H1 (cell line): Measurements from ENCODE around the gene ELL2. TPM values are rescaled to one million over a fixed set of nuclear protein-coding genes. Genes with fewer than 3 reads are reported as not detected.

ENCODE experiments used
- CTCF ChIA-PET: fragments of 300-600 bp; sonication (Branson Sonifier 250); formaldehyde crosslinking; loops from one replicate; lab custom pipeline; 2021; ENCODE audit not compliant: partially characterized antibody; lab: Charles Lee
- POLR2A ChIA-PET: fragments of 300-600 bp; sonication (Branson Sonifier 250); formaldehyde crosslinking; loops from one replicate; lab custom pipeline; 2021; ENCODE audit warnings: inconsistent platforms; ENCODE audit not compliant: partially characterized antibody; lab: Charles Lee
- DNase-seq, 2 experiments: peaks; one replicate each; pipeline versions ENCODE4 v3.0.0 to v3.0.0-alpha.2; 2010 to 2022; ENCODE audit warnings: low spot score in 2 of 2, low read depth in 1 of 2, mixed read lengths in 1 of 2
- FAIRE-seq: peaks from 2 replicates; lab custom pipeline; 2011; peaks lifted over from hg19 to GRCh38; lab: Jason Lieb, UNC
- H2AFZ ChIP-seq: 2 replicates; pipeline ENCODE4 v1.8.1; 2012; ENCODE audit warnings: low read length, inconsistent platforms
- H2AK5ac ChIP-seq: 2 replicates; pipeline ENCODE4 v1.6.1; 2013; ENCODE audit warnings: low read depth, low read length
- H2BK120ac ChIP-seq: replicated peaks from 2 replicates; pipeline ENCODE3; 2013; ENCODE audit warnings: low read depth, low read length, inconsistent platforms
- H2BK12ac ChIP-seq: 2 replicates; pipeline ENCODE4 v1.6.1; 2013; ENCODE audit warnings: low read depth, low read length
- H2BK15ac ChIP-seq: 2 replicates; pipeline ENCODE4 v1.6.1; 2013; ENCODE audit warnings: low read length
- H2BK20ac ChIP-seq: 2 replicates; pipeline ENCODE4 v1.6.1; 2013; ENCODE audit warnings: low read length
- H2BK5ac ChIP-seq: 2 replicates; pipeline ENCODE4 v1.6.1; 2013; ENCODE audit warnings: low read depth, low read length
- H3K14ac ChIP-seq: 2 replicates; pipeline ENCODE4 v1.6.1; 2013; ENCODE audit warnings: inconsistent platforms; ENCODE audit not compliant: insufficient read length
- H3K18ac ChIP-seq: 2 replicates; pipeline ENCODE4 v1.6.1; 2013; ENCODE audit warnings: low read length; ENCODE audit errors: extremely low read depth
- H3K23ac ChIP-seq: 2 replicates; pipeline ENCODE4 v1.6.1; 2013; ENCODE audit warnings: inconsistent platforms; ENCODE audit not compliant: insufficient read length
- H3K23me2 ChIP-seq: 2 replicates; pipeline ENCODE4 v1.6.1; 2013; ENCODE audit warnings: low read depth, low read length
- H3K27ac ChIP-seq: 2 replicates; pipeline ENCODE4 v1.6.1; 2011; ENCODE audit warnings: low read depth, low read length, inconsistent platforms
- H3K27me3 ChIP-seq, 4 experiments: replicated peaks in 1 of 4; 1 replicate in 1 of 4; 2 replicates in 3 of 4; pipeline versions ENCODE4 v1.6.1 to v1.8.1; 2011 to 2013; ENCODE audit warnings: low read length in 3 of 4, mild to moderate bottlenecking in 3 of 4, inconsistent platforms in 2 of 4, mixed read lengths in 2 of 4, moderate library complexity in 1 of 4; ENCODE audit not compliant: control insufficient read depth in 3 of 4, insufficient read depth in 3 of 4; ENCODE audit errors: extremely low read depth in 1 of 4
- H3K36me3 ChIP-seq, 4 experiments: 2 replicates each; pipeline versions ENCODE4 v1.6.1 to v1.8.1; 2011 to 2013; ENCODE audit warnings: mild to moderate bottlenecking in 4 of 4, low read length in 3 of 4, moderate library complexity in 2 of 4, control low read depth in 1 of 4, inconsistent platforms in 1 of 4; ENCODE audit not compliant: insufficient read depth in 4 of 4, control insufficient read depth in 2 of 4
- H3K4ac ChIP-seq: replicated peaks from 2 replicates; pipeline ENCODE3; 2013; ENCODE audit warnings: low read length, low read depth, mixed read lengths, inconsistent platforms; ENCODE audit not compliant: insufficient read length
- H3K4me1 ChIP-seq, 4 experiments: replicated peaks in 1 of 4; 1 replicate in 1 of 4; 2 replicates in 3 of 4; pipeline versions ENCODE4 v1.6.1 to v1.8.1; 2011 to 2013; ENCODE audit warnings: low read length in 3 of 4, inconsistent platforms in 2 of 4, mixed read lengths in 1 of 4; ENCODE audit not compliant: insufficient read depth in 4 of 4, control insufficient read depth in 3 of 4
- H3K4me2 ChIP-seq, 2 experiments: 2 replicates each; pipeline versions ENCODE4 v1.6.1 to v1.8.1; 2011 to 2013; ENCODE audit warnings: low read depth in 2 of 2, low read length in 2 of 2, control low read depth in 1 of 2, inconsistent platforms in 1 of 2, mild to moderate bottlenecking in 1 of 2; ENCODE audit not compliant: insufficient read depth in 1 of 2
- H3K4me3 ChIP-seq, 4 experiments: fragments of 200-600, 300-600 bp in 1 of 4; sonication (generic), shearing (Covaris generic), sonication (Bioruptor Twin) in 1 of 4; 2 replicates each; pipeline versions ENCODE4 v1.5.1 to v1.8.1; 2011 to 2016; ENCODE audit warnings: low read length in 4 of 4, low read depth in 3 of 4, control low read depth in 2 of 4, inconsistent platforms in 2 of 4, mild to moderate bottlenecking in 2 of 4, mixed read lengths in 1 of 4, moderate library complexity in 1 of 4; ENCODE audit not compliant: insufficient read depth in 2 of 4; ENCODE audit errors: extremely low read depth in 1 of 4
- H3K56ac ChIP-seq: replicated peaks from 2 replicates; pipeline ENCODE3; 2013; ENCODE audit warnings: low read depth, mild to moderate bottlenecking, mixed read lengths, low read length, inconsistent platforms; ENCODE audit not compliant: insufficient read length
- H3K79me1 ChIP-seq: 2 replicates; pipeline ENCODE4 v1.6.1; 2013; ENCODE audit warnings: low read depth, low read length, control low read depth
- H3K79me2 ChIP-seq, 2 experiments: 2 replicates each; pipeline versions ENCODE4 v1.6.1 to v1.8.1; 2012 to 2013; ENCODE audit warnings: low read length in 2 of 2, mild to moderate bottlenecking in 2 of 2, inconsistent platforms in 1 of 2; ENCODE audit not compliant: insufficient read depth in 2 of 2, control insufficient read depth in 1 of 2
- H3K9ac ChIP-seq, 4 experiments: replicated peaks in 1 of 4; 1 replicate in 1 of 4; 2 replicates in 3 of 4; pipeline versions ENCODE4 v1.6.1 to v1.8.1; 2011 to 2013; ENCODE audit warnings: low read depth in 3 of 4, low read length in 3 of 4, control low read depth in 2 of 4, mild to moderate bottlenecking in 2 of 4, moderate library complexity in 2 of 4, inconsistent platforms in 1 of 4; ENCODE audit errors: extremely low read depth in 1 of 4
- H3K9me3 ChIP-seq, 2 experiments: 2 replicates each; pipeline versions ENCODE4 v1.6.1 to v1.8.1; 2012 to 2013; ENCODE audit warnings: mild to moderate bottlenecking in 2 of 2, moderate library complexity in 2 of 2, control low read depth in 1 of 2, inconsistent platforms in 1 of 2, low read depth in 1 of 2, low read length in 1 of 2, mixed read lengths in 1 of 2; ENCODE audit not compliant: insufficient read depth in 2 of 2
- H4K20me1 ChIP-seq, 2 experiments: replicated peaks in 1 of 2; 2 replicates each; pipeline versions ENCODE3 to v1.8.1; 2011 to 2013; ENCODE audit warnings: inconsistent platforms in 2 of 2, low read length in 2 of 2, mild to moderate bottlenecking in 1 of 2; ENCODE audit not compliant: insufficient read depth in 2 of 2, control insufficient read depth in 1 of 2
- H4K5ac ChIP-seq: 2 replicates; pipeline ENCODE4 v1.6.1; 2013; ENCODE audit warnings: low read length, low read depth, mixed read lengths, inconsistent platforms; ENCODE audit not compliant: insufficient read length
- H4K8ac ChIP-seq: 2 replicates; pipeline ENCODE4 v1.8.0; 2013; ENCODE audit warnings: mild to moderate bottlenecking, moderate library complexity, low read length, inconsistent platforms; ENCODE audit not compliant: insufficient read depth; ENCODE audit errors: extremely low read depth
- H4K91ac ChIP-seq: replicated peaks from 2 replicates; pipeline ENCODE3; 2013; ENCODE audit warnings: low read length, mixed read lengths, inconsistent platforms; ENCODE audit not compliant: insufficient read length
- BCL11A ChIP-seq, 2 experiments: IDR thresholded peaks; one replicate each; pipeline ENCODE4 v1.6.1; 2011; ENCODE audit warnings: low read depth in 2 of 2, low read length in 2 of 2, mild to moderate bottlenecking in 2 of 2
- CREB1 ChIP-seq: IDR thresholded peaks from 2 replicates; pipeline ENCODE4 v1.6.1; 2012; ENCODE audit warnings: inconsistent platforms
- EZH2 ChIP-seq: fragments of 200-600 bp; sonication (generic); IDR thresholded peaks from 2 replicates; pipeline ENCODE4 v1.7.1; 2012; ENCODE audit warnings: low read depth, mild to moderate bottlenecking, moderate library complexity, low read length, inconsistent platforms; ENCODE audit not compliant: severe bottlenecking
- GABPA ChIP-seq: IDR thresholded peaks from 2 replicates; pipeline ENCODE4 v1.6.1; 2011; ENCODE audit warnings: mild to moderate bottlenecking, low read length, moderate library complexity, borderline replicate concordance; ENCODE audit not compliant: insufficient read depth
- RBBP5 ChIP-seq: IDR thresholded peaks from 2 replicates; pipeline ENCODE4 v1.7.1; 2012; ENCODE audit warnings: low read depth, mild to moderate bottlenecking, inconsistent platforms, low read length, moderate library complexity, borderline replicate concordance
- SAP30 ChIP-seq: fragments of 300-600 bp; sonication (generic); IDR thresholded peaks from 2 replicates; pipeline ENCODE4 v1.7.1; 2012; ENCODE audit warnings: low read length, moderate library complexity, mild to moderate bottlenecking, inconsistent platforms; ENCODE audit not compliant: insufficient read depth, insufficient replicate concordance
- SIRT6 ChIP-seq: IDR thresholded peaks from one replicate; pipeline ENCODE4 v1.7.1; 2012; ENCODE audit warnings: low read length, inconsistent platforms
- SP2 ChIP-seq: IDR thresholded peaks from 2 replicates; pipeline ENCODE4 v1.6.1; 2012; ENCODE audit warnings: mild to moderate bottlenecking, low read length, inconsistent platforms
- SP4 ChIP-seq: IDR thresholded peaks from 2 replicates; pipeline ENCODE4 v1.6.1; 2012; ENCODE audit warnings: low read length, inconsistent platforms
- TAF7 ChIP-seq: optimal IDR thresholded peaks from 2 replicates; pipeline ENCODE3; 2011; ENCODE audit warnings: low read depth, mild to moderate bottlenecking, inconsistent platforms, low read length, moderate library complexity, borderline replicate concordance
- ZNF274 ChIP-seq: IDR thresholded peaks from 2 replicates; pipeline ENCODE4 v1.7.0; 2012; ENCODE audit warnings: low read length, borderline replicate concordance; ENCODE audit errors: extremely low read depth
- WGBS, 2 experiments: shearing (Covaris generic) in 1 of 2; methylation state at CpG; one replicate each; pipeline versions ENCODE4 v1.1.6 to v1.1.7; 2013 to 2015; ENCODE audit warnings: low lambda C conversion rate in 2 of 2, mixed read lengths in 2 of 2, inconsistent platforms in 1 of 2, low coverage in 1 of 2, missing lambda C conversion rate in 1 of 2; ENCODE audit not compliant: insufficient replicate concordance in 2 of 2, insufficient coverage in 1 of 2, insufficient read length in 1 of 2; ENCODE audit errors: extremely low coverage in 1 of 2, missing lambda C conversion rate in 1 of 2; 5-methylcytosine and 5-hydroxymethylcytosine counted together
- polyA plus RNA-seq, 7 experiments: library from polyadenylated mRNA; depleted of rRNA in 3 of 7; stranded (reverse) in 5 of 7; unstranded in 2 of 7; fragments of >200 nt in 5 of 7; fragments of 200-250 nt in 2 of 7; gene quantifications; 1 replicate in 5 of 7; 2 replicates in 1 of 7; 4 replicates in 1 of 7; pipeline versions ENCODE4 v1.2.1 to v1.2.3, GENCODE V29; 2011 to 2013; ENCODE audit warnings: missing spikeins in 2 of 7, mixed read lengths in 2 of 7
- total RNA-seq: library from RNA; stranded (reverse); fragmentation: NEBNext Ultra II Directional; extraction: Animal tissue kit (Norgen Biotek cat#: 25700); gene quantifications from 2 replicates; pipeline ENCODE4 v1.2.1, GENCODE V29; 2021

ELL2 gene
- total and polyA plus RNA-seq, 2 of the 8 experiments (the other 6 are each of a cell fraction or from before 2014, with no cell fraction given): 6.3 to 29.4 TPM

GRCh38 chr5:95959888-95960666, 1.6 kb downstream of the ELL2 start:
- Histone ChIP-seq H3K56ac (no peak overlapping the region), H2AK5ac (0 out of 2 replicates have a peak overlapping the region, but pooled peaks have one; percentile 18), H4K5ac (no peak overlapping the region), H3K23ac (no peak overlapping the region), H2BK5ac (0 out of 2 replicates have a peak overlapping the region, but pooled peaks have one; percentile 62), H3K79me1 (peaks cover 3% of the 10 kb centered on the region; the same call in 1 of the 2 replicates), H3K27ac (no peak overlapping the region), H3K4ac (no peak overlapping the region), H3K9me3 (no peaks in the 10 kb centered on the region), H2BK15ac (0 out of 2 replicates have a peak overlapping the region, but pooled peaks have one; percentile 53), H3K4me3 (peak overlapping the region; percentile 62 to 91 (median 82)), H4K20me1 (peaks cover 13 to 14% of the 10 kb centered on the region in 2 experiments), H3K4me1 (peaks cover 13 to 27% (median 18%) of the 10 kb centered on the region in 4 experiments; a peak in 6 of 7 replicates), H2BK20ac (peak overlapping the region; percentile 67; the same call in 1 of the 2 replicates), H3K23me2 (peaks cover 17% of the 10 kb centered on the region), H3K4me2 (peak overlapping the region; percentile 94), H3K9ac (peak overlapping the region; percentile 43 to 86 (median 72)), H3K27me3 (peaks cover 0 to 12% (median 9%) of the 10 kb centered on the region in 4 experiments; a peak in 5 of 7 replicates), H4K8ac (no peak overlapping the region), H2BK12ac (peak overlapping the region; percentile 72), H3K36me3 (no peaks in the 10 kb centered on the region), H2AFZ (no peak overlapping the region), H3K18ac (peak overlapping the region; percentile 93; the same call in 1 of the 2 replicates), H3K79me2 (peaks cover 5 to 49% of the 10 kb centered on the region in 2 experiments; a peak in 3 of 4 replicates), H2BK120ac (no peak overlapping the region), H3K14ac (no peak overlapping the region), H4K91ac (no peak overlapping the region)
- FAIRE-seq (no peak), DNase-seq (no peak)
- 43% methylated on average over 26 of the region's 26 CpGs; no CpG with 5 or more reads in 1 of the 2 experiments for WGBS, 2 experiments
- ChIA-PET CTCF (interaction anchor here (0.9 to 5.9 kb wide), 8 partner anchors 14 to 385 kb away, joined by 3 to 38 read pairs (median 4); no protein-coding TSS in a partner anchor), POLR2A (interaction anchor here (0.6 to 3.1 kb wide), 6 partner anchors 10 to 560 kb away, joined by 3 to 9 read pairs (median 5); no protein-coding TSS in a partner anchor)
- no peak for TF ChIP-seq SP2
- no peak for TF ChIP-seq SIRT6
- no peak for TF ChIP-seq SP4
- no peak for TF ChIP-seq RBBP5
- TF ChIP-seq EZH2: no peak
- TF ChIP-seq CREB1: no peak
- no peak for TF ChIP-seq ZNF274
- no peak for TF ChIP-seq SAP30
- no peak for TF ChIP-seq TAF7
- TF ChIP-seq BCL11A (IDR thresholded peaks at IDR 0.05; ENCODE audit: low read depth in 2 of 2, low read length in 2 of 2): no peak
- no peak for TF ChIP-seq GABPA
